ENCODE results near the gene ZNF516.

ZNF516 gene

DNA sequence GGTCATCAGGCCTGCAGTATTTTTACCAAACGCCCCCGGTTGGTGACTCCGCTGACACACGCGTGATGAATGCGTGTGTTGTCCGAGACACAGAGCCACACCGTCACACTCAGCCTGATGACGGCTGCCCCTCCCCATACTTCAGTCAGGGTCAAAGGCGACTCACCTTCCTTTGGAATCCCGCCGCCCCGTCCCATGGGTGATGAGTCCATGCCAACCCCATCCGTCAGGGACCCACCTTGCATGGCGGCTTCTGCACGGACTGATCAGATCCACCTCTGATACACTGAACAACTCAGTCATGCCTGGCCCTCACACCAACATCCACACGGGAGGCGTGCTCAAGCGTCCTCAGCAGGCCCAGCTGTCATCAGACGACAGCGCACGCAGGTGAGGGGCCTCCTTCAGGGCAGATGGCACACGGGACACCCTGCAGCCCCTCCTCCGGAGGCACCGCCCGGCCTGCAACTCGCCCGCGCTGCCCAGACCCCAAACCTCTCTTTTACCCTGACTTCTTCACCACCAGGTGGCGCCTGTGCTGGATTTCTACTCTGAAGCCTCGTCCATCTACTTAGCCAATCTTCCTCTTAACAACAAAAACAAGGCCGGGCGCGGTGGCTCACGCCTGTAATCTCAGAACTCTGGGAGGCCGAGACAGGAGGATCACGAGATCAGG, 89.2 kb downstream of the ZNF516 start:
- no peak overlapping the region for H3K4me3 ChIP-seq (ENCODE audit: low read depth, low read length)
- no peaks in the 10 kb centered on the region for H3K4me1 ChIP-seq
- H2AFZ ChIP-seq = no peak overlapping the region
- peaks cover 25% of the 10 kb centered on the region for H3K79me2 ChIP-seq
- no peaks in the 10 kb centered on the region for H3K27me3 ChIP-seq (ENCODE audit: control insufficient read depth, insufficient read depth, low read length)
- no peak overlapping the region for H3K4me2 ChIP-seq (ENCODE audit: low read length)
- TF ChIP-seq, protein P1, sequence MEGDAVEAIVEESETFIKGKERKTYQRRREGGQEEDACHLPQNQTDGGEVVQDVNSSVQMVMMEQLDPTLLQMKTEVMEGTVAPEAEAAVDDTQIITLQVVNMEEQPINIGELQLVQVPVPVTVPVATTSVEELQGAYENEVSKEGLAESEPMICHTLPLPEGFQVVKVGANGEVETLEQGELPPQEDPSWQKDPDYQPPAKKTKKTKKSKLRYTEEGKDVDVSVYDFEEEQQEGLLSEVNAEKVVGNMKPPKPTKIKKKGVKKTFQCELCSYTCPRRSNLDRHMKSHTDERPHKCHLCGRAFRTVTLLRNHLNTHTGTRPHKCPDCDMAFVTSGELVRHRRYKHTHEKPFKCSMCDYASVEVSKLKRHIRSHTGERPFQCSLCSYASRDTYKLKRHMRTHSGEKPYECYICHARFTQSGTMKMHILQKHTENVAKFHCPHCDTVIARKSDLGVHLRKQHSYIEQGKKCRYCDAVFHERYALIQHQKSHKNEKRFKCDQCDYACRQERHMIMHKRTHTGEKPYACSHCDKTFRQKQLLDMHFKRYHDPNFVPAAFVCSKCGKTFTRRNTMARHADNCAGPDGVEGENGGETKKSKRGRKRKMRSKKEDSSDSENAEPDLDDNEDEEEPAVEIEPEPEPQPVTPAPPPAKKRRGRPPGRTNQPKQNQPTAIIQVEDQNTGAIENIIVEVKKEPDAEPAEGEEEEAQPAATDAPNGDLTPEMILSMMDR (IDR thresholded peaks at IDR 0.05) = peak; percentile 49
- no peak overlapping the region for H3K27ac ChIP-seq
- no peaks in the 10 kb centered on the region for H3K36me3 ChIP-seq (ENCODE audit: control insufficient read depth, insufficient read depth, low read length)
- no peak overlapping the region for H3K9ac ChIP-seq
- no peaks in the 10 kb centered on the region for H3K9me3 ChIP-seq (ENCODE audit: control insufficient read depth, low read length)

- TF ChIP-seq, protein P1 (IDR thresholded peaks at IDR 0.05) = no peak
- no peak overlapping the region for H3K4me3 ChIP-seq (ENCODE audit: low read depth, low read length)
- H3K4me2 ChIP-seq (ENCODE audit: low read length) = no peak overlapping the region
- peaks cover 25% of the 10 kb centered on the region for H3K79me2 ChIP-seq
- H3K4me1 ChIP-seq = no peaks in the 10 kb centered on the region
- no peak overlapping the region for H3K9ac ChIP-seq
- H3K27me3 ChIP-seq (ENCODE audit: control insufficient read depth, insufficient read depth, low read length) = no peaks in the 10 kb centered on the region
- no peak overlapping the region for H3K27ac ChIP-seq
- no peak overlapping the region for H2AFZ ChIP-seq
- H3K9me3 ChIP-seq (ENCODE audit: control insufficient read depth, low read length) = no peaks in the 10 kb centered on the region
- H3K36me3 ChIP-seq (ENCODE audit: control insufficient read depth, insufficient read depth, low read length) = no peaks in the 10 kb centered on the region
These were observed 89.8 kb downstream of the ZNF516 start for GRCh38 chr18:76405280-76405679.

DNA sequence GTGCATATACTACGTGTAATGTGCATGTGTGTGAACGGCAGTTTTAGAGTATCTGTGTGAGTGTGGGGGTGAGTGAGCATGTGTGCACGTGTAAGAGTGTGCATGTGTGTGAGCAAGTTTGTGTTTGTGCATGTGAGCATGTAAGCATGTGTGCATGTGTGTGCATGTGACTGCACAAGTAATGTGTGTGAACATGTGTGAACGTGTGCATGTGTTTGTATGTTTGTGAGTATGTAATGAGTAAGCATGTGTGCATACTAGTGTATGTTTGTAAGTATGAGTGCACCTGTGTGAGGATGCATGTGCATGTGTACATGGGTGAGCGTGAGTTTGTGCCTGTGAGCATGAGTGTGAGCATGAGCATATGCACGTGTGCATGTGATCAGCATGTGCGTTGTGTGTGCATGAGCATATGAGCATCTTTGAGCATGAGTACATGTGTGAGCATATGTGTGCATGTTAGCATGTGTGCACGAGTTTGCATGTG, 90.7 kb downstream of the ZNF516 start:
- Histone ChIP-seq H3K4me2 (ENCODE audit: low read length) (no peak overlapping the region), H3K36me3 (ENCODE audit: control insufficient read depth, insufficient read depth, low read length) (no peaks in the 10 kb centered on the region), H3K9ac (no peak overlapping the region), H3K27ac (no peak overlapping the region), H3K4me1 (no peaks in the 10 kb centered on the region), H3K79me2 (peaks cover 22% of the 10 kb centered on the region), H3K27me3 (ENCODE audit: control insufficient read depth, insufficient read depth, low read length) (no peaks in the 10 kb centered on the region), H2AFZ (no peak overlapping the region), H3K4me3 (ENCODE audit: low read depth, low read length) (no peak overlapping the region), H3K9me3 (ENCODE audit: control insufficient read depth, low read length) (no peaks in the 10 kb centered on the region)
- TF ChIP-seq, protein P1 (IDR thresholded peaks at IDR 0.05) = no peak

DNA sequence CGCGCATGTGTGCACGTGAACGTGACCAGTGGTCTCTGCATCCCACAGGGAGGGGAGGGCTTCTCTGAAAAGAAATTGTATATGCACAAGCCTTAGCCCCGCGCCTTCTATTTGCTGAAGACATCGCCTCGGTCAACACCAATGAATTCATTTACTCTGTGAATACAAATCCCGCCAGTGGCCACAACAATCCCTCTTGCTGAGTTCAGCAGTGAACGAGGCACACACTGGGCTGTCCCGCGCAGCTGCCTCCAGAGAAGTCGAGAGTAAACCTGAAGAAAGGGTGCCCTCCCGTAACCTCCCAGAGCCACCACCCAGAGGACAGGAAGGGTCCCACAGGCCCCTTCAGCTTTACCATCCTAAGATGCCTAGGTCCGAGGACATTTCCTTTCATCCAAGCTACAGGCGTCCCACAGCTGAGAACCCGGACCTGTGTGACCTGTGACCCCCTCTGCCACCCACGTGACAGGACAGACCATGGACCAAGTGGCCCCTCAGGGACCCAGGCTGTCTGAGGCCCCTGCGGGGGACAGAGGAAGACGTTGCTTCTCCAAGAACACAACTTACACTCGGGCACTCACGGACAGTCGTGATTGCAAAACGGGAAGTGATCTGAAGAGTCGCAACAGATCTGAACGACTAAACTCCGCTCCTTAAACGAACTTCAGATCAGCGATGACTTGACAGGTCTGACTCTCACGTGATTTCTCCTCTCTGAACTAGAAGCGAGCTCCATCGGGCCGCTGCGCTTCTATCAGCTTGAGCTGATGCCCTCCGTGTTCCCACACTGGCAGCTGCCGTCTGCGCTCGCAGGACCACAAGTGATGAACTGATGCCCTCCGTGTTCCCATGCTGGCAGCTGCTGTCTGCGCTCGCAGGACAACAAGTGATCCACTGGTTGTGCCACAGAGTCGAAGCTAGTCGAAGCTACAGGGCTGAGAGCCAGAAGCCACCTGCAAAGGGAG, 92.7 kb downstream of the ZNF516 start:
- Histone ChIP-seq H3K79me2 (peaks cover 10% of the 10 kb centered on the region), H3K9me3 (ENCODE audit: control insufficient read depth, low read length) (no peaks in the 10 kb centered on the region), H3K9ac (no peak overlapping the region), H3K4me1 (no peaks in the 10 kb centered on the region), H3K4me2 (ENCODE audit: low read length) (no peak overlapping the region), H2AFZ (no peak overlapping the region), H3K27me3 (ENCODE audit: control insufficient read depth, insufficient read depth, low read length) (no peaks in the 10 kb centered on the region), H3K36me3 (ENCODE audit: control insufficient read depth, insufficient read depth, low read length) (no peaks in the 10 kb centered on the region), H3K4me3 (ENCODE audit: low read depth, low read length) (no peak overlapping the region), H3K27ac (no peak overlapping the region)
- TF ChIP-seq, protein P1 (IDR thresholded peaks at IDR 0.05) = no peak
